Fibroblast of villous mesenchyme (primary cell): Measurements from ENCODE around the gene MYO1D. TPM values are rescaled to one million over a fixed set of nuclear protein-coding genes. Genes with fewer than 3 reads are reported as not detected.
"Not testable (repeated sequence)": the region's sequence is repeated elsewhere in the genome, so short reads cannot be mapped to it uniquely, and the experiment has no call there.

Experiments
- DNase-seq: peaks from one replicate; pipeline ENCODE4 v3.0.0-alpha.2; 2010; ENCODE audit warnings: low read depth
- H3K4me3 ChIP-seq: 2 replicates; pipeline ENCODE4 v1.5.1; 2011; ENCODE audit warnings: low read depth, mild to moderate bottlenecking, low read length
- total RNA-seq: library from RNA; depleted of rRNA; stranded (reverse); fragments of >200 nt; gene quantifications from 2 replicates; pipeline ENCODE4 v1.2.3, GENCODE V29; 2012
- TF ChIP-seq, protein P1 (sequence below): IDR thresholded peaks from 2 replicates; pipeline ENCODE4 v1.5.1; 2012; ENCODE audit warnings: low read depth, mild to moderate bottlenecking, low read length; ENCODE audit not compliant: insufficient read depth

MYO1D gene
- total RNA-seq, 1 donor = 19.0 TPM

DNA sequence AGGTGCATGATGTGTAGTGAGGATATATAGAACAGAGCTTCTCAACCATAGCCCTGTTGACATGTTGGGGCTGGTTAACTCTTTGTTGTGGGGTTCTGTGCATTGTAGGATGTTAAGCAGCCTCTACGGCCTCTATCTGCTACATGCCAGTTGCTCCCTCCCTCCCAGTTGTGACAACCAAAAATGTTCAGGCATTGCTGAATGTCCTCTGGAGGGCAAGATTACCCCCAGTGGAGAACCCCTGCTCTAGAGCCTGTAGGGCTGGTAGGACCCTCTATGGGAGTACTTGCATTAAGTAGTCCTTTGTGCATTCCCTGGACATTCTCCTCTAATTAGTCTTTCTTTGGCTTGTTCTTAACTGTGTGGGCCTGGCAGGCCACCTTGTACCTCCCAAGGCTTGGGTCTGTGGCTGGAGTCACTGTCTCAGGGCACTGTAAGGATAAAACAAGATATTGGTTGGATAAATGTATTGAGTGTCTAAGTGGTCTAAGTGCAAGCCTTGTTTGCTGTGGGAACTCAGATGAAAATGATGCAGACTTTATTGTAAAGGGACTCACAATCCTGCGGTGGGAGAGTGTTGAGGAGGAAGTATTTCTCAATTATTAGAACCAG, 19.8 kb upstream of the MYO1D start:
- H3K4me3 ChIP-seq = no peak overlapping the region
- DNase-seq = no peak
- TF ChIP-seq, protein P1, sequence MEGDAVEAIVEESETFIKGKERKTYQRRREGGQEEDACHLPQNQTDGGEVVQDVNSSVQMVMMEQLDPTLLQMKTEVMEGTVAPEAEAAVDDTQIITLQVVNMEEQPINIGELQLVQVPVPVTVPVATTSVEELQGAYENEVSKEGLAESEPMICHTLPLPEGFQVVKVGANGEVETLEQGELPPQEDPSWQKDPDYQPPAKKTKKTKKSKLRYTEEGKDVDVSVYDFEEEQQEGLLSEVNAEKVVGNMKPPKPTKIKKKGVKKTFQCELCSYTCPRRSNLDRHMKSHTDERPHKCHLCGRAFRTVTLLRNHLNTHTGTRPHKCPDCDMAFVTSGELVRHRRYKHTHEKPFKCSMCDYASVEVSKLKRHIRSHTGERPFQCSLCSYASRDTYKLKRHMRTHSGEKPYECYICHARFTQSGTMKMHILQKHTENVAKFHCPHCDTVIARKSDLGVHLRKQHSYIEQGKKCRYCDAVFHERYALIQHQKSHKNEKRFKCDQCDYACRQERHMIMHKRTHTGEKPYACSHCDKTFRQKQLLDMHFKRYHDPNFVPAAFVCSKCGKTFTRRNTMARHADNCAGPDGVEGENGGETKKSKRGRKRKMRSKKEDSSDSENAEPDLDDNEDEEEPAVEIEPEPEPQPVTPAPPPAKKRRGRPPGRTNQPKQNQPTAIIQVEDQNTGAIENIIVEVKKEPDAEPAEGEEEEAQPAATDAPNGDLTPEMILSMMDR = no peak

DNA sequence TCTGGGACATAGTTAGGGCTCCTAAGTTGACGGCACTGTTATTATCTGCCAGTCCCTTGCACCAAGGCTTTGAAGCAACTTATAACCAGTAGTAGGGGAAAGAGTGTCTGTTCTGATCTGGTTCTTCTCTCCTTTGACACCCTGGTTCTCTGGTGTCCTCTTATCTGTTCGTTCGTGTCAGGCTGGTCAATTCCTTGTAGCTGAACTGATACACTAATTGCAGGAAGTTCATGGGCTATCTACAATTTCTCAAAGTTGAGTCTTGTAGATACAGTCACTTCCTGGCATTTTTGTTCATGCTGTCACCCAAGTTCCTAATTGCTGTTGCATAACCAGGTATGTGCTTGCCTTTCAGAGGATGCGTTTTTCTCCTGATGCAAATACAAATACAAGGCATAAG, 17.3 kb upstream of the MYO1D start:
- no peak for DNase-seq
- TF ChIP-seq, protein P1 = no peak
- H3K4me3 ChIP-seq = no peak overlapping the region

DNA sequence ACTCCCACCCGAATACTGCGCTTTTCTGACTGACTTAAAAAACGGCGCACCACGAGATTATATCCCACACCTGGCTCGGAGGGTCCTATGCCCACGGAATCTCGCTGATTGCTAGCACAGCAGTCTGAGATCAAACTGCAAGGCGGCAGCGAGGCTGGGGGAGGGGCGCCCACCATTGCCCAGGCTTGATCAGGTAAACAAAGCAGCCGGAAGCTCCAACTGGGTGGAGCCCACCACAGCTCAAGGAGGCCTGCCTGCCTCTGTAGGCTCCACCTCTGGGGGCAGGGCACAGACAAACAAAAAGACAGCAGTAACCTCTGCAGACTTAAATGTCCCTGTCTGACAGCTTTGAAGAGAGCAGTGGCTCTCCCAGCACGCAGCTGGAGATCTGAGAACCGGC, 10.5 kb upstream of the MYO1D start:
- not testable (repeated sequence) for DNase-seq, H3K4me3 ChIP-seq

DNA sequence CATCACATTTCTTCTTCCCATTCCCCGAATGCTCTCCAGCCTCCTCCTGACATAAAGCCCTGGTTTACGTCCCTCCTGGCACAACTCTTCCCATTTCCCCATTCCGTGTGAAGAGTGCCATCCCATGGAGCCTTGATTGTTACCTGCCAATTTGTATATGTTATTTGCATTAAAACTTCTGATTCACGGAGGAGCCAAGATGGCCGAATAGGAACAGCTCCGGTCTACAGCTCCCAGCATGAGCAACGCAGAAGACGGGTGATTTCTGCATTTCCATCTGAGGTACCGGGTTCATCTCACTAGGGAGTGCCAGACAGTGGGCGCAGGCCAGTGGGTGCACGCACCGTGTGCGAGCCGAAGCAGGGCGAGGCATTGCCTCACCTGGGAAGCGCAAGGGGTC, 10.0 kb upstream of the MYO1D start:
- DNase-seq, H3K4me3 ChIP-seq: not testable (repeated sequence)

DNA sequence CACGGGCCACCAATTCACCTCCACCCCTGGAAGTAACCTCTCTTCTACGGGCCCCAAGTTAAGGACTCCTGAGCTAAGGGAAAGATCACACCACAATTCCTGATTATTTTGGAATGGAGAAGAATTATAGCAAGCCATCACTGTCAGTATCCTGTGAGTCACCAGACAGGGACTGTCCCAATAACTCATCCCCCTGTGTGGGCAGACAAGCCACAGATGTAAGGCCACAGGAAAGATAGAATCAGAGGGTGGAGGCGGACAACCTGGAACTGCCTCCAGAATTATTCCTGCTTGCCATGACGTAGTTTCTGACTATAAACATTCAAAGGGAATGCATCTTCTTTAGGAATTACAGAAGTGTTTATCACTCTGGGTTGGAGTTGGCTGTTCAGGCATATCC, 5.8 kb upstream of the MYO1D start:
- DNase-seq = peak; percentile 44
- H3K4me3 ChIP-seq = no peak overlapping the region
- TF ChIP-seq, protein P1 = no peak

DNA sequence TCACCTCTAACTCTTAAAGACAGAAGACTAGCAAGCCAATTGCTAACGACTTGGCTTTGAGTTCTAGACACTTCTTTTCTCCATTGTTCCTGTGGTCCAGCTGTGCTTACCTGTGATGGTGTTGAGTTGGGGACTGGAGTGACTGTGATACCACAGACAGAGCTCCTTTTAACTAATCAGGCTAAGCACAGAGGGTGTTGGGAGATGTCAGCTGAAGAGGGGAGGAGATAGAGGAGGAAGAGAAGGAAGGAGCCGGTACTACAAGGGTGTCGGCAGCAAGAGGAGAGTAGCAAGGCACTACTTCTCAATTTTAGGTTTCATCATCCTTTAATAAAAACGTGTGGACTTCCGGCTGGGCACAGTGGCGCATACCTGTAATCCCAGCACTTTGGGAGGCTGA, 5.1 kb upstream of the MYO1D start:
- no peak overlapping the region for H3K4me3 ChIP-seq
- DNase-seq = no peak
- TF ChIP-seq, protein P1 = no peak

DNA sequence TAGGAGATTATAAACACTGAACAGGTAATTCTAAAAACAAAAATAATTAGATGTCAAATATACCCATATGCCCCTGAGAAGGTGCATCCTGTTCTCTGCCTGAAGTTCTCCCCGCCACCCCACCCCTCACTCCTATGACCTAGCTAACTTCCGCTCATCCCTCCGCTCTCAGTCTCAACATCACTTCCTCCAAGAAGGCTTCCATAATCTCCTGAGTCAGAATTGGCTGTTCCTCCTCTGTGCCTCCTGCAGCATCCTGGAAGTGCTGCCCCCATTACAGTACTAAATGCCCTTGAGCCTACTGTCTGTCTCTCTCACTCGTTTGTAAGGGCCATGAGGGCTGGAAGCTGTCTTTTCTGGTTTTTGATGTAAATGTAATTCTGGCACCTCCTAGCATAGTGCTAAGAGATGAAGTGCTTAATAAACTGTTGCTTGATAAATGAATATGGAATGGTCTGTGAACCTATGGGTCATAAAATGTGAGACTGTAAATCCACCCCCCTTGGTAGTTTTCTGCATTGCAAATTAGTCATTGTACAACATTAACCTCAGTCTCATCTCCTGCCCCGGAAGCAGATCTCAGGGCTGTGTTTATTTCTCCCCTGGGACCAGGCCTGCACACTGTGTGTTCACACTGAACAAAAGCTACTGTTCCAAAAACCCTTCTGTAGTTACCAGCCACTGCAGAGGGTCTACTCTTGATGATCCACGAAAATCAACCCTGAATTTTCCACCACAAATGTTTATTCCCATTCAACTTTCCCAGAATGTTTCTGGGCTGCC, 3.9 kb upstream of the MYO1D start:
- TF ChIP-seq, protein P1 = no peak
- no peak for DNase-seq

DNA sequence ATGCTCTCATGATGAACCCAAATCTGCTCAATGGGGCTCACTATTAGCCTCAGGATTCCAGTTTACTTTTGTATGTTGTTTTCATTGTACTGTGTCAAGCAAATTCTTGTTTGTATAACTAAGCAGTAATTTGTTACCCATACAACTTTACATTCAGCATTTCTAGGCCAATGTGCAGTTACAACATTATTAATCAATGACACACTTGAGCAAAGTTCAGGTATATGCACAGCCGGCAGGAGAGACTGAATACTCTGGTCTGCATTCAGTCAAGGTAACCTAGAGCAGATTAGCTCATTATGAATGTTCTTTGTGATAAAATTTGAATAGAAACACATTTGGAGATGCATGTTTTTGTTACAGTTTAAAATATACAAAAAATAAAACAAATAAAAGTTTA, 2.2 kb upstream of the MYO1D start:
- TF ChIP-seq, protein P1 = no peak
- no peak for DNase-seq
- H3K4me3 ChIP-seq = no peak overlapping the region

More for the DNA sequence above, 3.9 kb upstream of the MYO1D start:
- no peak overlapping the region for H3K4me3 ChIP-seq
